ENCODE measurements around the gene ANKRD55.
A peak's percentile ranks its signal among the peaks of the same experiment; 100 is the strongest.

ANKRD55 gene

GRCh38 chr5:56123531-56124243 is 109.4 kb downstream of the ANKRD55 start (continued):
- TF ChIP-seq INSM2 (tag by site-specific recombination; IDR thresholded peaks at IDR 0.05), result peak; percentile 95
- TF ChIP-seq ZBTB21 (tag by site-specific recombination; IDR thresholded peaks at IDR 0.05), result peak; percentile 94
- no peak for TF ChIP-seq ZNF658 (tag by site-specific recombination; IDR thresholded peaks at IDR 0.05)
- peak; percentile 94 for TF ChIP-seq ZFHX2 (tag by site-specific recombination; conservative IDR thresholded peaks at IDR 0.05)
- peak; percentile 87 for TF ChIP-seq ZBTB44 (tag by site-specific recombination; IDR thresholded peaks at IDR 0.05)
- peak; percentile 71 for TF ChIP-seq BCL6B (tag by site-specific recombination; IDR thresholded peaks at IDR 0.05)
- TF ChIP-seq ZNF580 (tag by site-specific recombination; IDR thresholded peaks at IDR 0.05), result 0 out of 2 replicates have a peak, but pooled peaks have one; percentile 60
- TF ChIP-seq ZNF248 (tag by site-specific recombination; IDR thresholded peaks at IDR 0.05), result no peak
- no peak for TF ChIP-seq ZFP41 (tag by site-specific recombination; IDR thresholded peaks at IDR 0.05; ENCODE audit: borderline replicate concordance)
- TF ChIP-seq MEIS1 (CRISPR knock-in tag; IDR thresholded peaks at IDR 0.05; ENCODE audit: borderline replicate concordance), result peak; percentile 99
- TF ChIP-seq PRDM4 (tag by site-specific recombination; IDR thresholded peaks at IDR 0.05), result peak; percentile 69; the same call in 1 of the 2 replicates
- no peak for TF ChIP-seq ZNF426 (tag by site-specific recombination; IDR thresholded peaks at IDR 0.05)
- no peak for TF ChIP-seq CTCF (tag by site-specific recombination; IDR thresholded peaks at IDR 0.05)
- peak; percentile 79; the same call in 1 of the 2 replicates for TF ChIP-seq ZNF394 (tag by site-specific recombination; IDR thresholded peaks at IDR 0.05; ENCODE audit: borderline replicate concordance)
- peak; percentile 85 for TF ChIP-seq ZSCAN23 (tag by site-specific recombination; IDR thresholded peaks at IDR 0.05)
- no peak for TF ChIP-seq ZBTB6 (tag by site-specific recombination; IDR thresholded peaks at IDR 0.05)
- peak; percentile 86 for TF ChIP-seq ZNF561 (tag by site-specific recombination; IDR thresholded peaks at IDR 0.05; ENCODE audit: borderline replicate concordance)
- no peak for TF ChIP-seq ZNF114 (tag by site-specific recombination; IDR thresholded peaks at IDR 0.05)
- TF ChIP-seq SP7 (tag by site-specific recombination; IDR thresholded peaks at IDR 0.05), result peak; percentile 99
- 0 out of 2 replicates have a peak, but pooled peaks have one; percentile 22 for TF ChIP-seq ZNF223 (tag by site-specific recombination; IDR thresholded peaks at IDR 0.05)
- peak; percentile 94 for TF ChIP-seq ZNF324 (tag by site-specific recombination; IDR thresholded peaks at IDR 0.05)
- TF ChIP-seq GLIS1 (tag by site-specific recombination; IDR thresholded peaks at IDR 0.05), result peak; percentile 83
- 0 out of 2 replicates have a peak, but pooled peaks have one; percentile 15 for TF ChIP-seq YY1 (tag by site-specific recombination; IDR thresholded peaks at IDR 0.05)
- peak; percentile 95 for TF ChIP-seq ZNF2 (tag by site-specific recombination; IDR thresholded peaks at IDR 0.05)
- TF ChIP-seq ZNF677 (tag by site-specific recombination; IDR thresholded peaks at IDR 0.05), result no peak
- peak; percentile 99 for TF ChIP-seq ZEB2 (tag by site-specific recombination; IDR thresholded peaks at IDR 0.05)
- peak; percentile 90 for TF ChIP-seq FEZF1 (tag by site-specific recombination; IDR thresholded peaks at IDR 0.05)
- no peak for TF ChIP-seq ZNF404 (tag by site-specific recombination; IDR thresholded peaks at IDR 0.05)
- TF ChIP-seq ZNF488 (tag by site-specific recombination; IDR thresholded peaks at IDR 0.05), result 0 out of 2 replicates have a peak, but pooled peaks have one; percentile 63

Measured in HEK293 (cell line).